Neural crest cell (in vitro differentiated cells): ENCODE results near the gene FRA10AC1. TPM values are rescaled to one million over a fixed set of nuclear protein-coding genes. Genes with fewer than 3 reads are reported as not detected.
A peak's percentile ranks its signal among the peaks of the same experiment; 100 is the strongest.

Experiments
- DNase-seq: peaks from one replicate; pipeline ENCODE4 v3.0.0; 2021; ENCODE audit warnings: low read depth, mixed read lengths, low spot score
- H3K27ac Mint-ChIP-seq: one replicate; pipeline ENCODE4 v1.8.0; 2021; ENCODE audit warnings: mild to moderate bottlenecking, mixed read lengths; ENCODE audit not compliant: unreplicated experiment
- H3K27me3 Mint-ChIP-seq: 2 replicates; pipeline ENCODE4 v1.8.0; 2021; ENCODE audit warnings: low read depth, mild to moderate bottlenecking, mixed read lengths
- H3K36me3 Mint-ChIP-seq: 2 replicates; pipeline ENCODE4 v1.8.0; 2021; ENCODE audit warnings: low read depth, mild to moderate bottlenecking, mixed read lengths
- H3K4me1 Mint-ChIP-seq: 2 replicates; pipeline ENCODE4 v1.8.0; 2021; ENCODE audit warnings: mixed read lengths
- H3K4me3 Mint-ChIP-seq: one replicate; pipeline ENCODE4 v1.8.0; 2021; ENCODE audit warnings: mild to moderate bottlenecking, mixed read lengths
- H3K9me3 Mint-ChIP-seq: 2 replicates; pipeline ENCODE4 v1.8.0; 2021; ENCODE audit warnings: mixed read lengths
- CTCF ChIP-seq: fragments of 200-600 bp; sonication (generic); conservative IDR thresholded peaks from 2 replicates; pipeline ENCODE4 v1.5.0; 2021; ENCODE audit warnings: antibody characterized with exemption, mild to moderate bottlenecking
- total RNA-seq: library from RNA; stranded (reverse); gene quantifications from 2 replicates; pipeline ENCODE4 v1.2.1, GENCODE V29; 2021

The FRA10AC1 gene
- total RNA-seq, 1 donor from 2014 or later = 14.2 TPM

- Mint-ChIP-seq H3K9me3 (no peaks in the 10 kb centered on the region), H3K27ac (peak overlapping the region; percentile 32), H3K36me3 (no peaks in the 10 kb centered on the region), H3K4me1 (peaks cover 31% of the 10 kb centered on the region), H3K27me3 (no peaks in the 10 kb centered on the region), H3K4me3 (no peak overlapping the region)
- no peak for DNase-seq
- TF ChIP-seq CTCF = peak; percentile 44
Measured at GRCh38 chr10:93745408-93746065, 43.1 kb upstream of the FRA10AC1 start.

- Mint-ChIP-seq H3K4me1 (peaks cover 12% of the 10 kb centered on the region), H3K27me3 (peaks cover 3% of the 10 kb centered on the region), H3K36me3 (peaks cover 4% of the 10 kb centered on the region), H3K4me3 (no peak overlapping the region), H3K9me3 (peaks cover 3% of the 10 kb centered on the region), H3K27ac (no peak overlapping the region)
- TF ChIP-seq CTCF = no peak
- DNase-seq = no peak
Measured at GRCh38 chr10:93742633-93743349, 40.4 kb upstream of the FRA10AC1 start.

- Mint-ChIP-seq H3K36me3 (peaks cover 4% of the 10 kb centered on the region), H3K4me3 (no peak overlapping the region), H3K27me3 (peaks cover 3% of the 10 kb centered on the region), H3K4me1 (peaks cover 7% of the 10 kb centered on the region), H3K9me3 (peaks cover 3% of the 10 kb centered on the region), H3K27ac (no peak overlapping the region)
- no peak for DNase-seq
- TF ChIP-seq CTCF = no peak
Measured at GRCh38 chr10:93741367-93741766, 39.0 kb upstream of the FRA10AC1 start.

- H3K4me1 Mint-ChIP-seq = no peaks in the 10 kb centered on the region
- no peak for TF ChIP-seq CTCF
- peaks cover 3% of the 10 kb centered on the region for H3K9me3 Mint-ChIP-seq
- no peak overlapping the region for H3K27ac Mint-ChIP-seq
- H3K27me3 Mint-ChIP-seq = peaks cover 21% of the 10 kb centered on the region
- H3K4me3 Mint-ChIP-seq = no peak overlapping the region
- no peaks in the 10 kb centered on the region for H3K36me3 Mint-ChIP-seq
- no peak for DNase-seq
Measured at GRCh38 chr10:93726024-93726423, 23.6 kb upstream of the FRA10AC1 start.

GRCh38 chr10:93723153-93723552, 20.8 kb upstream of the FRA10AC1 start:
- H3K36me3 Mint-ChIP-seq = no peaks in the 10 kb centered on the region
- TF ChIP-seq CTCF = no peak
- DNase-seq = no peak
- peaks cover 21% of the 10 kb centered on the region for H3K27me3 Mint-ChIP-seq
- no peak overlapping the region for H3K27ac Mint-ChIP-seq
- no peaks in the 10 kb centered on the region for H3K9me3 Mint-ChIP-seq
- peaks cover 15% of the 10 kb centered on the region for H3K4me1 Mint-ChIP-seq
- H3K4me3 Mint-ChIP-seq = no peak overlapping the region
